Prostate gland (tissue), 2 donors: ENCODE data around the gene ARHGEF17.

Experiments
- POLR2AphosphoS5 ChIP-seq: sonication (generic); formaldehyde crosslinking; IDR thresholded peaks from one replicate; pipeline ENCODE4 v1.6.1; 2017; ENCODE audit warnings: antibody characterized with exemption
- TF ChIP-seq, protein P1 (sequence below), 4 experiments: fragments of 200-600 bp in 2 of 4; fragments of 450-650 bp in 2 of 4; sonication (generic) in 2 of 4; IDR thresholded peaks; 1 replicate in 3 of 4; 2 replicates in 1 of 4; pipeline ENCODE4 v1.5.1; 2016 to 2019; ENCODE audit warnings: antibody characterized with exemption in 4 of 4, mild to moderate bottlenecking in 2 of 4, moderate library complexity in 2 of 4

DNA sequence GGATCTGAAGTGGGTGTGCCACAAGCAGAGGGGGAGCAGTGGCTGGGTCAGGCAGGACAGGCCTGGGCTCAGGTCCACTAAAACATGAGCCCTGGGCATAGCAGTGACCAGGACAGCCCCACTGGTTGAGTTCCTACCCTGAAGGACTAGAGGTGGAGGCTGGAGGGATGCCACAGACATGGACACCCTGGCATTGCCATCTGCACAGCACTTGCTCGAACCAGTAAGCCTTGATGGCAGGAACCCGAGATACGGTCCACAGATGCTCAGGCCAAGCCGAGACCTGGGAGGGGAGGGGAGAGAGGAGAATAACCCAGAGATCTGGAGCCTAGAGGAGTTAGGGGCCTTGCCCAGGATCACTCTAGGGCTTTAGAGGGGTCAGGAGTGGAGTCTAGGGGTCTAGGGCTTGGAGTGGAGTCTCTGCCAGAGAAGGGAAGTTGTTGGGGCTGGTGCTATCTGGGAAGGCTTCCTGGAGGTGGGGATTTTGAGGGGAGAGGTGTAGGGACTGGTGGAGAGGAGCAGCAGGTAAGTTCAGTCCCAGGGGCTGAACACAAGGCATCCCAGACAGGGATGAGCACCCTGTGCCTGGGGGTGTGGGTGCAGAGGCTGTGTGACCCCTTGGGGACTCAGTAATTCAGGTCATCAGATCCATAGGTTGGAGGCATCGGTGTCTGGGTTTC lies 37.5 kb downstream of the ARHGEF17 start:
- TF ChIP-seq, protein P1, sequence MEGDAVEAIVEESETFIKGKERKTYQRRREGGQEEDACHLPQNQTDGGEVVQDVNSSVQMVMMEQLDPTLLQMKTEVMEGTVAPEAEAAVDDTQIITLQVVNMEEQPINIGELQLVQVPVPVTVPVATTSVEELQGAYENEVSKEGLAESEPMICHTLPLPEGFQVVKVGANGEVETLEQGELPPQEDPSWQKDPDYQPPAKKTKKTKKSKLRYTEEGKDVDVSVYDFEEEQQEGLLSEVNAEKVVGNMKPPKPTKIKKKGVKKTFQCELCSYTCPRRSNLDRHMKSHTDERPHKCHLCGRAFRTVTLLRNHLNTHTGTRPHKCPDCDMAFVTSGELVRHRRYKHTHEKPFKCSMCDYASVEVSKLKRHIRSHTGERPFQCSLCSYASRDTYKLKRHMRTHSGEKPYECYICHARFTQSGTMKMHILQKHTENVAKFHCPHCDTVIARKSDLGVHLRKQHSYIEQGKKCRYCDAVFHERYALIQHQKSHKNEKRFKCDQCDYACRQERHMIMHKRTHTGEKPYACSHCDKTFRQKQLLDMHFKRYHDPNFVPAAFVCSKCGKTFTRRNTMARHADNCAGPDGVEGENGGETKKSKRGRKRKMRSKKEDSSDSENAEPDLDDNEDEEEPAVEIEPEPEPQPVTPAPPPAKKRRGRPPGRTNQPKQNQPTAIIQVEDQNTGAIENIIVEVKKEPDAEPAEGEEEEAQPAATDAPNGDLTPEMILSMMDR (IDR thresholded peaks at IDR 0.05) = no peak
- TF ChIP-seq POLR2AphosphoS5 = no peak
